Neural crest cell (in vitro differentiated cells): ENCODE measurements around the gene BBC3. TPM values are rescaled to one million over a fixed set of nuclear protein-coding genes. Genes with fewer than 3 reads are reported as not detected.
A peak's percentile ranks its signal among the peaks of the same experiment; 100 is the strongest.
"Not testable (repeated sequence)": the region's sequence is repeated elsewhere in the genome, so short reads cannot be mapped to it uniquely, and the experiment has no call there.

Experiments used
- DNase-seq: peaks from one replicate; pipeline ENCODE4 v3.0.0; 2021; ENCODE audit warnings: low read depth, mixed read lengths, low spot score
- H3K27ac Mint-ChIP-seq: one replicate; pipeline ENCODE4 v1.8.0; 2021; ENCODE audit warnings: mild to moderate bottlenecking, mixed read lengths; ENCODE audit not compliant: unreplicated experiment
- H3K27me3 Mint-ChIP-seq: 2 replicates; pipeline ENCODE4 v1.8.0; 2021; ENCODE audit warnings: low read depth, mild to moderate bottlenecking, mixed read lengths
- H3K36me3 Mint-ChIP-seq: 2 replicates; pipeline ENCODE4 v1.8.0; 2021; ENCODE audit warnings: low read depth, mild to moderate bottlenecking, mixed read lengths
- H3K4me1 Mint-ChIP-seq: 2 replicates; pipeline ENCODE4 v1.8.0; 2021; ENCODE audit warnings: mixed read lengths
- H3K4me3 Mint-ChIP-seq: one replicate; pipeline ENCODE4 v1.8.0; 2021; ENCODE audit warnings: mild to moderate bottlenecking, mixed read lengths
- H3K9me3 Mint-ChIP-seq: 2 replicates; pipeline ENCODE4 v1.8.0; 2021; ENCODE audit warnings: mixed read lengths
- total RNA-seq: library from RNA; stranded (reverse); gene quantifications from 2 replicates; pipeline ENCODE4 v1.2.1, GENCODE V29; 2021
- TF ChIP-seq, protein P1 (sequence below): fragments of 200-600 bp; sonication (generic); conservative IDR thresholded peaks from 2 replicates; pipeline ENCODE4 v1.5.0; 2021; ENCODE audit warnings: antibody characterized with exemption, mild to moderate bottlenecking

The BBC3 gene
- total RNA-seq, 1 donor from 2014 or later, result 6.3 TPM

DNA sequence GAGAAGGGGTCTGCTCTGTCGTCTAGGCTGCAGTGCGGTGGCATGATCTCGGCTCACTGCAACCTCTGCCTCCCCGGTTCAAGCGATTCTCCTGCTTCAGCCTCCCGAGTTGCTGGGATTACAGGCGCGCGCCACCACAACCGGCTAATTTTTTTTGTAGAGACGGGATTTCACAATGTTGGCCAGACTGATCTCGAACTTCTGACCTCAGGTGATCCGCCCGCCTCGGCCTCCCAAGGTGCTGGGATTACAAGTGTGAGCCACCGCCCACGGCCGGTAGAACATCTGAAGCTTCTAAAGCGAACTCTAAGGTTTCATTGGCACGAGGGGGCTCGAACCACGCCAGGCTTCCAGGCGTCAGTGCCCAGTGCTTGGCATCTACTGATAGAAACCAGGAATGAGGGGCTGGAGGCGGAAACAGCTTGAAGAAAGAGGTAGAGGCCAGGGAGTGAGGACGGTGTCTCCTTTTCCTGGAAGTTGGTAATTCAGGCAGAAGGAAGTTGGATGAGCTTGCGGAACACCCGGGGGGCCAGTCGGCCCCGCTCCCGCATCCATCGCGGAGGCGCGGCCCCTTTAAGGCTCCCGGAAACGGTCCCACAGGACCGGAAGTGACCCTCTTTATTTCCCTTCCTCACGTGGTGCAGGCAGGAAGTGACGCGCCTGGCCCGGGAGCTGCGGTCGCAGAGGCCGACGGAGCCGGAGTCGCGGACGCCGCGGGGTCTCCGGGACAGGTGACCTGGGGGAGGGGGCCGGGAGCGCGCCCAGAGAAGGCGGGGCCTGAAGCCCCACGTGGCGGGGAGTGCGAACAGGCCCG, 25.1 kb upstream of the BBC3 start, which contains the start of gene CCDC9:
TSS of gene CCDC9 (plus strand) at position 647 of the 814 bp plus-strand sequence. CDS start 1,876 bp downstream, outside the sequence.
- Mint-ChIP-seq H3K9me3 (no peaks in the 10 kb centered on the region), H3K4me1 (peaks cover 31% of the 10 kb centered on the region), H3K27ac (peak within 1 kb of the TSS; percentile 99)

DNA sequence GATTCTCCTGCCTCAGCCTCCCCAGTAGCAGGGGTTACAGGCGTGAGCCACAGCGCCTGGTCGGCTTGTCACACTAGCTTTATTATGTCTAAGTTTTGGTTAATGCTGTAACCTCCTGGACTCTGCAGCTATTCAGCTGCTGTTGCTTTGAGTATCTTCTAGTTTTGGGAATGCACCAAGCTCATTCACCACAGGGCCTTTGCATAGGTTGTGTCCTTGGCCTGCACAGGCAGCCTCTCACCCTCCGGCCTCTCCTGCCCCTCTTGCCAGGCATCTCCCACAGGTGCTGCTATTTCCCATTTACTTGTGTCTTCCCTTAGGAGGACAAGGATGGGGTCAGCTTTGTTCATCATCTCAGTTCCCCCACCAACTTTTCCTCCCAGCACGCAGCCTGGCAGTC, 23.0 kb upstream of the BBC3 start:
- Mint-ChIP-seq H3K4me3 (peak overlapping the region; percentile 69), H3K36me3 (no peaks in the 10 kb centered on the region), H3K4me1 (peaks cover 25% of the 10 kb centered on the region), H3K27ac (no peak overlapping the region), H3K27me3 (no peaks in the 10 kb centered on the region), H3K9me3 (no peaks in the 10 kb centered on the region)
- no peak for DNase-seq
- TF ChIP-seq, protein P1, sequence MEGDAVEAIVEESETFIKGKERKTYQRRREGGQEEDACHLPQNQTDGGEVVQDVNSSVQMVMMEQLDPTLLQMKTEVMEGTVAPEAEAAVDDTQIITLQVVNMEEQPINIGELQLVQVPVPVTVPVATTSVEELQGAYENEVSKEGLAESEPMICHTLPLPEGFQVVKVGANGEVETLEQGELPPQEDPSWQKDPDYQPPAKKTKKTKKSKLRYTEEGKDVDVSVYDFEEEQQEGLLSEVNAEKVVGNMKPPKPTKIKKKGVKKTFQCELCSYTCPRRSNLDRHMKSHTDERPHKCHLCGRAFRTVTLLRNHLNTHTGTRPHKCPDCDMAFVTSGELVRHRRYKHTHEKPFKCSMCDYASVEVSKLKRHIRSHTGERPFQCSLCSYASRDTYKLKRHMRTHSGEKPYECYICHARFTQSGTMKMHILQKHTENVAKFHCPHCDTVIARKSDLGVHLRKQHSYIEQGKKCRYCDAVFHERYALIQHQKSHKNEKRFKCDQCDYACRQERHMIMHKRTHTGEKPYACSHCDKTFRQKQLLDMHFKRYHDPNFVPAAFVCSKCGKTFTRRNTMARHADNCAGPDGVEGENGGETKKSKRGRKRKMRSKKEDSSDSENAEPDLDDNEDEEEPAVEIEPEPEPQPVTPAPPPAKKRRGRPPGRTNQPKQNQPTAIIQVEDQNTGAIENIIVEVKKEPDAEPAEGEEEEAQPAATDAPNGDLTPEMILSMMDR, result no peak

More for the DNA sequence above, 25.1 kb upstream of the BBC3 start, which contains the start of gene CCDC9:
- Mint-ChIP-seq H3K27me3 (no peaks in the 10 kb centered on the region), H3K36me3 (peaks cover 4% of the 10 kb centered on the region), H3K4me3 (peak within 1 kb of the TSS; percentile 98)
- peak; percentile 90 for DNase-seq
- TF ChIP-seq, protein P1, result no peak

DNA sequence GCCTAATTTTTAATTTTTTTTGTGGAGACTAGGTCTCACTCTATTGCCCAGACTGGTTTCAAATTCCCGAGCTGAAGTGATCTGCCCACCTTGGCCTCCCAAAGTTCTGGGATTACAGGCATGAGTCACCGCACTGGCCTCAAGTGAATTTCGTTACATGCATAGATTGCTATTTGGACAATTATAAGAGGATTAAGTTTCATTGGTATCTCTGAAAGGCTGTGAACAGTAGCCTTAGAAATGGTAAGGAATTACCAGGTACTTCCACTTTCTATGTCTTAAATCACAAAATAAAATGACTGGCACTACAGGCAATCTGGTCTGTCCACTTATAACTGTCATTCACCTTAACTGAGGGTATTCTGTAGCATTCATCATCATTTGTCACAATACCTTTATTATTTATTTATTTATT, 22.5 kb upstream of the BBC3 start:
- TF ChIP-seq, protein P1, result no peak
- no peak for DNase-seq
- H3K27me3 Mint-ChIP-seq, result no peaks in the 10 kb centered on the region
- H3K36me3 Mint-ChIP-seq, result no peaks in the 10 kb centered on the region
- H3K4me1 Mint-ChIP-seq, result peaks cover 22% of the 10 kb centered on the region
- H3K9me3 Mint-ChIP-seq, result no peaks in the 10 kb centered on the region
- no peak overlapping the region for H3K27ac Mint-ChIP-seq
- H3K4me3 Mint-ChIP-seq, result peak overlapping the region; percentile 71

DNA sequence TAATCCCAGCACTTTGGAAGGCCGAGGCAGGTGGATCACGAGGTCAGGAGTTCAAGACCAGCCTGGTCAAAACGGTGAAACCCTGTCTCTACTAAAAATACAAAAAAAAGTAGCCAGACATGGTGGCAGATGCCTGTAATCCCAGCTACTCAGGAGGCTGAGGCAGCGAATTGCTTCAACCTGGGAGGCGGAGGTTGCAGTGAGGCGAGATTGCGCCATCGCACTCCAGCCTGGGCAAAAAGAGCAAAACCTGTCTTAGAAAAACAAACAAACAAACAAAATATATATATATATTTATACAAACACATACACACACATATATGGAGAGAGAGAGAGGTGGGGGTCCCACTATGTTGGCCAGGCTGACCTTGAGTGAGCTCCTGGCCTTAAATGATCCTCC, 22.0 kb upstream of the BBC3 start:
- H3K4me3 Mint-ChIP-seq, result peak overlapping the region; percentile 71

DNA sequence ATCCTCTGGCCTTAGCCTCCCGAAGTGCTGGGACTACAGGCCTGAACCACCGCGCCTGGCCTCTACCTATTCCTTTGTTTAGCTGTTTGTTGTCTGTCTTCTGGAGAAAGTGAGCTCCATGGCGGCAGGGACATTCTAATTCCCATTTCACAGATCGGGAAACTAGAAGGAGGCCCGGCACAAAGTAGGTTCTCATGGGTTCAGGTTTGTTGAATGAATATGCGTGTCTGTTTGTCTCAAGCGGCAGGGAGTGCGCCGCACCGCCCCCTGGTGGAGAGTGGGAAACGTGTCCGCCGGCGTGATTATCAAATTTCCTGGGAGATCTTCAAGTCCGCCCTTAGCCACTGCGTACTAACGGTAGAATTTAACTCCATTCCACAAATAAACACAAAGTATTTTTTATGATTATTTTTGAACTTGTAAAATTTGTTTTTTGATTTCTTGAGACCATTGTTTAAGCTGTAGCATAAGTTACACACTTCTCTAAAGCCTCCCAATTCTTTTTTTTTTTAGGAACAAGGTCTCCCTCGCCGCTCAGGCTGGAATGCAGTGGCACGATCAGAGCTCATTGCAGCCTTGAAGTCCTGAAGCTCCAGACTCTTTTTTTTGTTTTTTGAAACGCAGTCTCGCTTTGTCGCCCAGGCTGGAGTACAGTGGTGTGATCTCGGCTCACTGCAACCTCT, 16.4 kb upstream of the BBC3 start:
- H3K27ac Mint-ChIP-seq, result no peak overlapping the region
- H3K4me1 Mint-ChIP-seq, result peaks cover 21% of the 10 kb centered on the region
- H3K27me3 Mint-ChIP-seq, result peaks cover 4% of the 10 kb centered on the region
- H3K36me3 Mint-ChIP-seq, result no peaks in the 10 kb centered on the region
- TF ChIP-seq, protein P1, result peak; percentile 92
- no peaks in the 10 kb centered on the region for H3K9me3 Mint-ChIP-seq
- peak overlapping the region; percentile 52 for H3K4me3 Mint-ChIP-seq
- peak; percentile 82 for DNase-seq

More for the DNA sequence above, 22.0 kb upstream of the BBC3 start:
- not testable (repeated sequence) for H3K27me3 Mint-ChIP-seq, DNase-seq, H3K9me3 Mint-ChIP-seq, H3K36me3 Mint-ChIP-seq, H3K27ac Mint-ChIP-seq
- peaks cover 19% of the 10 kb centered on the region for H3K4me1 Mint-ChIP-seq
